ENCODE data around the gene NFIA.
A peak's percentile ranks its signal among the peaks of the same experiment; 100 is the strongest.

Gene NFIA

DNA sequence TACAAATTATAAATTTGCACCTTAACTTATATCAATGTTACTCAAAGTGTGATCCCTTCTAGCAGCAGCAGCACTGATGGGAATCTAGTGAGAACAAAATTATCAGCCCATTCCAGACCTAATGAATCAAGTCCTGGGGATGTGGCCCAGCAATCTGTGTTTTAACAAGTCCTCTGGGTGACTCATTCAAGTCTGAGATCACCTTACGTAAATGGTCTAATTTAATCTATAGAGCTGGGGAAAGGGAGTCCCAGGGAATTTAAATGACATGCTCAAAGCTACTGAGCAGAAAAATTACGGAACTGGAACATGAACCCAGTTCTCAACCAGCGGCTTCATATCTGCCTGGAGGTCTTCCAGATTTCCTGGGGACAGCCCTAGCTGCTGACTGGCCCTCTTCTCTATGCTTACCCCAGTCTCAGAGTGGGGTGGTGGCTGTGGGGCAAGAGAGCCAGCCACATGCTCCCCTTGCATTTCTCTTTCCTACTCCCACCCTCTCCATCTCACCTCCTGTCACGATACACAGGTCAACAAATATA lies 422.6 kb downstream of the NFIA start (continued):
- 0 out of 2 replicates have a peak, but pooled peaks have one; percentile 6 for TF ChIP-seq GLI2 (tag by site-specific recombination; IDR thresholded peaks at IDR 0.05; ENCODE audit: borderline replicate concordance, low read depth)
- TF ChIP-seq, protein P1, sequence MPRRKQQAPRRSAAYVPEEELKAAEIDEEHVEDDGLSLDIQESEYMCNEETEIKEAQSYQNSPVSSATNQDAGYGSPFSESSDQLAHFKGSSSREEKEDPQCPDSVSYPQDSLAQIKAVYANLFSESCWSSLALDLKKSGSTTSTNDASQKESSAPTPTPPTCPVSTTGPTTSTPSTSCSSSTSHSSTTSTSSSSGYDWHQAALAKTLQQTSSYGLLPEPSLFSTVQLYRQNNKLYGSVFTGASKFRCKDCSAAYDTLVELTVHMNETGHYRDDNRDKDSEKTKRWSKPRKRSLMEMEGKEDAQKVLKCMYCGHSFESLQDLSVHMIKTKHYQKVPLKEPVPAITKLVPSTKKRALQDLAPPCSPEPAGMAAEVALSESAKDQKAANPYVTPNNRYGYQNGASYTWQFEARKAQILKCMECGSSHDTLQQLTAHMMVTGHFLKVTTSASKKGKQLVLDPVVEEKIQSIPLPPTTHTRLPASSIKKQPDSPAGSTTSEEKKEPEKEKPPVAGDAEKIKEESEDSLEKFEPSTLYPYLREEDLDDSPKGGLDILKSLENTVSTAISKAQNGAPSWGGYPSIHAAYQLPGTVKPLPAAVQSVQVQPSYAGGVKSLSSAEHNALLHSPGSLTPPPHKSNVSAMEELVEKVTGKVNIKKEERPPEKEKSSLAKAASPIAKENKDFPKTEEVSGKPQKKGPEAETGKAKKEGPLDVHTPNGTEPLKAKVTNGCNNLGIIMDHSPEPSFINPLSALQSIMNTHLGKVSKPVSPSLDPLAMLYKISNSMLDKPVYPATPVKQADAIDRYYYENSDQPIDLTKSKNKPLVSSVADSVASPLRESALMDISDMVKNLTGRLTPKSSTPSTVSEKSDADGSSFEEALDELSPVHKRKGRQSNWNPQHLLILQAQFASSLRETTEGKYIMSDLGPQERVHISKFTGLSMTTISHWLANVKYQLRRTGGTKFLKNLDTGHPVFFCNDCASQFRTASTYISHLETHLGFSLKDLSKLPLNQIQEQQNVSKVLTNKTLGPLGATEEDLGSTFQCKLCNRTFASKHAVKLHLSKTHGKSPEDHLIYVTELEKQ (tag by site-specific recombination; IDR thresholded peaks at IDR 0.05; ENCODE audit: borderline replicate concordance) = no peak
- no peak for TF ChIP-seq ZNF121 (tag by site-specific recombination; IDR thresholded peaks at IDR 0.05)
- TF ChIP-seq ZNF391 (tag by site-specific recombination; IDR thresholded peaks at IDR 0.05; ENCODE audit: borderline replicate concordance, low read depth) = no peak
- TF ChIP-seq ZNF292 (tag by site-specific recombination; IDR thresholded peaks at IDR 0.05; ENCODE audit: borderline replicate concordance, low read depth) = no peak
- no peak for TF ChIP-seq ZNF324 (tag by site-specific recombination; IDR thresholded peaks at IDR 0.05)
- TF ChIP-seq, protein P2, sequence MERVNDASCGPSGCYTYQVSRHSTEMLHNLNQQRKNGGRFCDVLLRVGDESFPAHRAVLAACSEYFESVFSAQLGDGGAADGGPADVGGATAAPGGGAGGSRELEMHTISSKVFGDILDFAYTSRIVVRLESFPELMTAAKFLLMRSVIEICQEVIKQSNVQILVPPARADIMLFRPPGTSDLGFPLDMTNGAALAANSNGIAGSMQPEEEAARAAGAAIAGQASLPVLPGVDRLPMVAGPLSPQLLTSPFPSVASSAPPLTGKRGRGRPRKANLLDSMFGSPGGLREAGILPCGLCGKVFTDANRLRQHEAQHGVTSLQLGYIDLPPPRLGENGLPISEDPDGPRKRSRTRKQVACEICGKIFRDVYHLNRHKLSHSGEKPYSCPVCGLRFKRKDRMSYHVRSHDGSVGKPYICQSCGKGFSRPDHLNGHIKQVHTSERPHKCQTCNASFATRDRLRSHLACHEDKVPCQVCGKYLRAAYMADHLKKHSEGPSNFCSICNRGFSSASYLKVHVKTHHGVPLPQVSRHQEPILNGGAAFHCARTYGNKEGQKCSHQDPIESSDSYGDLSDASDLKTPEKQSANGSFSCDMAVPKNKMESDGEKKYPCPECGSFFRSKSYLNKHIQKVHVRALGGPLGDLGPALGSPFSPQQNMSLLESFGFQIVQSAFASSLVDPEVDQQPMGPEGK (tag by site-specific recombination; IDR thresholded peaks at IDR 0.05) = 0 out of 2 replicates have a peak, but pooled peaks have one; percentile 28
- TF ChIP-seq WT1 (tag by site-specific recombination; IDR thresholded peaks at IDR 0.05) = no peak
- TF ChIP-seq SCRT2 (tag by site-specific recombination; IDR thresholded peaks at IDR 0.05) = no peak
- TF ChIP-seq, protein P3, sequence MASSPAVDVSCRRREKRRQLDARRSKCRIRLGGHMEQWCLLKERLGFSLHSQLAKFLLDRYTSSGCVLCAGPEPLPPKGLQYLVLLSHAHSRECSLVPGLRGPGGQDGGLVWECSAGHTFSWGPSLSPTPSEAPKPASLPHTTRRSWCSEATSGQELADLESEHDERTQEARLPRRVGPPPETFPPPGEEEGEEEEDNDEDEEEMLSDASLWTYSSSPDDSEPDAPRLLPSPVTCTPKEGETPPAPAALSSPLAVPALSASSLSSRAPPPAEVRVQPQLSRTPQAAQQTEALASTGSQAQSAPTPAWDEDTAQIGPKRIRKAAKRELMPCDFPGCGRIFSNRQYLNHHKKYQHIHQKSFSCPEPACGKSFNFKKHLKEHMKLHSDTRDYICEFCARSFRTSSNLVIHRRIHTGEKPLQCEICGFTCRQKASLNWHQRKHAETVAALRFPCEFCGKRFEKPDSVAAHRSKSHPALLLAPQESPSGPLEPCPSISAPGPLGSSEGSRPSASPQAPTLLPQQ (tag by site-specific recombination; IDR thresholded peaks at IDR 0.05) = 0 out of 2 replicates have a peak, but pooled peaks have one; percentile 47
- no peak for TF ChIP-seq ZNF2 (tag by site-specific recombination; IDR thresholded peaks at IDR 0.05)
- no peak for TF ChIP-seq ZIC2 (tag by site-specific recombination; IDR thresholded peaks at IDR 0.05)
- TF ChIP-seq ZNF785 (tag by site-specific recombination; IDR thresholded peaks at IDR 0.05) = no peak
- TF ChIP-seq ZNF585B (tag by site-specific recombination; IDR thresholded peaks at IDR 0.05) = no peak
- TF ChIP-seq ZNF670 (tag by site-specific recombination; IDR thresholded peaks at IDR 0.05; ENCODE audit: low read depth) = no peak
- TF ChIP-seq, protein P4, sequence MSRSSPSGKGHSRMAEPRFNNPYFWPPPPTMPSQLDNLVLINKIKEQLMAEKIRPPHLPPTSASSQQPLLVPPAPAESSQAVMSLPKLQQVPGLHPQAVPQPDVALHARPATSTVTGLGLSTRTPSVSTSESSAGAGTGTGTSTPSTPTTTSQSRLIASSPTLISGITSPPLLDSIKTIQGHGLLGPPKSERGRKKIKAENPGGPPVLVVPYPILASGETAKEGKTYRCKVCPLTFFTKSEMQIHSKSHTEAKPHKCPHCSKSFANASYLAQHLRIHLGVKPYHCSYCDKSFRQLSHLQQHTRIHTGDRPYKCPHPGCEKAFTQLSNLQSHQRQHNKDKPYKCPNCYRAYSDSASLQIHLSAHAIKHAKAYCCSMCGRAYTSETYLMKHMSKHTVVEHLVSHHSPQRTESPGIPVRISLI (tag by site-specific recombination; IDR thresholded peaks at IDR 0.05) = no peak
- TF ChIP-seq ZNF23 (tag by site-specific recombination; IDR thresholded peaks at IDR 0.05; ENCODE audit: borderline replicate concordance) = no peak
- TF ChIP-seq ZNF140 (tag by site-specific recombination; IDR thresholded peaks at IDR 0.05) = no peak
- no peak for TF ChIP-seq ZNF19 (tag by site-specific recombination; IDR thresholded peaks at IDR 0.05; ENCODE audit: low read depth)
- no peak for TF ChIP-seq ZNF76 (tag by site-specific recombination; IDR thresholded peaks at IDR 0.05; ENCODE audit: borderline replicate concordance, low read depth)
- TF ChIP-seq SP2 (tag by site-specific recombination; IDR thresholded peaks at IDR 0.05) = no peak
- TF ChIP-seq PRDM2 (tag by site-specific recombination; IDR thresholded peaks at IDR 0.05; ENCODE audit: borderline replicate concordance) = no peak
- no peak for TF ChIP-seq KLF7 (tag by site-specific recombination; IDR thresholded peaks at IDR 0.05; ENCODE audit: borderline replicate concordance)
- TF ChIP-seq, protein P5, sequence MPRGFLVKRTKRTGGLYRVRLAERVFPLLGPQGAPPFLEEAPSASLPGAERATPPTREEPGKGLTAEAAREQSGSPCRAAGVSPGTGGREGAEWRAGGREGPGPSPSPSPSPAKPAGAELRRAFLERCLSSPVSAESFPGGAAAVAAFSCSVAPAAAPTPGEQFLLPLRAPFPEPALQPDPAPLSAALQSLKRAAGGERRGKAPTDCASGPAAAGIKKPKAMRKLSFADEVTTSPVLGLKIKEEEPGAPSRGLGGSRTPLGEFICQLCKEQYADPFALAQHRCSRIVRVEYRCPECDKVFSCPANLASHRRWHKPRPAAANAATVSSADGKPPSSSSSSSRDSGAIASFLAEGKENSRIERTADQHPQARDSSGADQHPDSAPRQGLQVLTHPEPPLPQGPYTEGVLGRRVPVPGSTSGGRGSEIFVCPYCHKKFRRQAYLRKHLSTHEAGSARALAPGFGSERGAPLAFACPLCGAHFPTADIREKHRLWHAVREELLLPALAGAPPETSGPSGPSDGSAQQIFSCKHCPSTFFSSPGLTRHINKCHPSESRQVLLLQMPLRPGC (tag by site-specific recombination; IDR thresholded peaks at IDR 0.05) = peak; percentile 70

Data from HEK293 (cell line).